ENCODE measurements around the gene WDR75.

Gene WDR75

DNA sequence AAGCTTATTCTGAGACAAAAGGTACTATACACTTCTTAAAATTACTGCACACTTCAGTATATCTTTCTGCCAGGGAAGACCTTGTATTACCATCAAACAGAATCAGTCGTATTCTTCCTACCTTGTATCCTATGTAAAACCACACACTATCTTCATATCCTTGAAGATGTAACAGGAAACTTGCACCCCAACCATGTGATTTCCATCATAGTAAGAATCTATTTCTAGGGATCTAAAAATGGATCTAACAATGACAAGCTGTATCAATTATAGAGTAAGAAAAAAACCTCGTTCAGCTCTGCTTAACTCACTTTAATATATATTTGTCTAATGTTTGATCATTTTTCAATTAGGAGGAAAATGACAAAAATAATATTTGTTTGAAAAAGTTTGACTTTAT, 60.2 kb downstream of the WDR75 start:
- no peak for DNase-seq

DNA sequence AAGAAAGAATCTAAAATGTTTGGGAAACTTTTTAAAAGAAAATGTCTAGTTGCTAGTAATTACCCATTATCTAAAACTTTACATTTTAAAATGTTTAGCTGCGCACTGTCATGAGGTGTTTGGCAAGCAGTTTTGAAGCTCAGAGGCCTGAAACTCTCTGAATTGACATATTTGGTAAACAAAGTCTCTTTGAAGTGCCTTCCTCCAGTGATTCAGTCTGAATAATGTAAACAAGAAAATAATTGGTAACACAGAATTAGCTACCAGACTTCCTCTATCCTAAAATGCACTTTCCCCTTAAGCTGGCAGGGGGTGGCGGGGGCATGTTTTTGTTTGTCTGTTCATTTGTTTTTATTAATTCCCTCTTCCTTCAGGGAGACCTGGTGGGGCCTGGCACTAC, 61.4 kb downstream of the WDR75 start:
- DNase-seq: no peak

DNA sequence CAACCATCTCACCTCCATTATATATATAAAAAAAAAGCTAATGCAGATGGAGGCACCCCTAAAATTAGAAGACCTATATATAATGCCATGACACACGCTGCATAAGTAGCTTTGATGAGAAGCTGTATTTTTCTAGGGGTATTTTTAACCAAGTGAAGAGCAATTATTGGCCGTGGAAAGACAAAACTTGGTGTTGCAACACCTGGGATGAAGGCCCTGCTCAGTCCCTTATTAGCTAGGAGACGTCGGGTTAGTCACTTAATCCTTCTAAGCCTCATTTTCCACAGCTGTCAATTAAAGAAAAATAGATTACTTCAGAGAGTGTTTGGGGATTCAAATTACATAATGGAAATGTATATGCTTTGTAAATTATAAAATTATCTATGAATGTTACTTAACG, 63.0 kb downstream of the WDR75 start:
- no peak for DNase-seq

DNA sequence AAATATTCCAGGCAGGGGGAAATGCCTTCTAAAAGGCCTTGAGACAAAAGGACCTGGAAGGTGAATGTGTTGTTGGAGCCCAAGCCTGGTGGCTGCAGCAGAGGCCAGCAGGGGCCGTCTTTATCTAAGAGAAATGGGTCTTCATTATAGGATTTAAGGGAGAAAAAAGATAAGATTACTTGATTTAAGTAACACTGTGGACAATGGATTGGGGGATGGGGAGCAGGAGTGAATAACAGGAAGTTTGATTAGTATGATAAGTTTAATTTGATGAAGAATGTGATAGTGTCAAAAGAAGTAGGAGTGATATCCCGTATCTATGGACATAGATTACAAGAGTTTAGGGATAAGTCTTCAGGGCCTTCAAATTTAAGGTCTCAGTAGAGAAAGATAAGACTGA, 64.2 kb downstream of the WDR75 start:
- no peak for DNase-seq

DNA sequence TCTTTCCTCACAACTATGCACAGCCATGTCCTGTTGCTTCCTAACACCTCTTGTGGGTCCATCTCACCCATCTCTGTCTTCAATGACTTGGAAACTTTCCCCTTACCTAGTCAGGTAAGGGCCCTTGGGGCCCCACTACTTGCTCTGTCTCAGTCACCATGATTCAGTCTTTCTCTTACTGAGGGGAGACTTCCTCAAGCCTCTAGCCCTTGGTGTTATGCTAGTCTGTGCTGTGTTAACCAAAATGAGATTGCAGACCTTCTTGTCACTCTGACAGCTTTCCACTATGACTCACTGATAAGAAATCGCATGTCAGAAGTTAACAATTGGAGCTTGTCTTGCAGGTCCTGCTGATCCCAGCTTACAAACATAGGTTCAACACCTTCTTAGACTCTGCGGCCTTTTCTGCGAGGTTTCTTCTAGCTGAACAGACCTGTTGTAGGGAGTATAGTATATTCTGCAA, 65.3 kb downstream of the WDR75 start:
- DNase-seq: peak in 1 of 2 donors; percentile 9

DNA sequence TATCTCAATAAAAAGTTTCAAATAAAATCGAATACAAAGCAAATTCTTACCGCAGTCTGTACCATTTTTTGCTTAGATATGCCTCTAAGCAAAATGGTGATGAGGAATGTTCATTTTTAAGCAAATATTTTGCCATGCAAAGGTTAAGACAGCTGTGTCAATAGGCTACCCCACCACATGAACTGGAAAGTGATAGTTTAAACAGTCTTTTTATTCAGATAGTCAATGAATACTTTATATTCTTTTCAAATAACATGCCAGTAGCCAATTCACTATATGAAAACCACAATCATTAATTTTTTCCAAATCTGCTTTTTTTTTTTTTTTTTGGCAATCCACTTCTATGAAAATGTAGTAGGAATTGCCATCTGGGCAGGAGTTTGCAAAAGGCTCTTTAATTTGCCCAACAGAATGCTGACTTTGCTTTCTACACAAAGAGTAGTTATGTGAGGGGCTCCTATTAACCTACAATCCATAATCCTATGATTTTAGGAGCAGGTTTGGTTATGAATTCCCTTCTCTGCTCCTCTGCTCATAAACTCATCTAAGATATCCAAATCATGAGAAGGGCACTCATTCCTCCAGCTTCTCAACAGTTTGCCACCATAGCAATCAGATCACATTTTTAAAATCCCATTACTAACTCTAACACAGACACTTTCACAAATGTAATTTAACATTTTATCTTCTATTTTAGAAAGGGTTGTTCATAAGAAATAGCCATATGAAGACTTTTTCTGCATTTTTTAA, 70.1 kb downstream of the WDR75 start:
- DNase-seq: no peak

DNA sequence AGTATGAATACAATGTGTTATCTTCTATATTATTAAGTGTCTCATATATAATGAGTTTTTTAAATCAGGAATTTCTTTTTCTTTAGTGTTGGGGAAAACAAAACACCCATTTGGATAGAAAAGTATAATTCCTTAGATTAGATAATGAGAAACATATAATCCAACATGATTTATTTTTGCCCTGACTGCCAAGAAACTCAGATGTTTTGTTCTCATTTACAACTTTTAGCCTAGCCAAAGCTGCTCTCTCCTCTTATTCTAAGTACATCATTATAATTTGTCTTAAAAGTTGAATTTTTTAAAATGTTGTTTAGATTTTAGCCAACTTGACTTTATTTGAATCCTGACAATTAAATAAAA, 70.7 kb downstream of the WDR75 start:
- no peak for DNase-seq

DNA sequence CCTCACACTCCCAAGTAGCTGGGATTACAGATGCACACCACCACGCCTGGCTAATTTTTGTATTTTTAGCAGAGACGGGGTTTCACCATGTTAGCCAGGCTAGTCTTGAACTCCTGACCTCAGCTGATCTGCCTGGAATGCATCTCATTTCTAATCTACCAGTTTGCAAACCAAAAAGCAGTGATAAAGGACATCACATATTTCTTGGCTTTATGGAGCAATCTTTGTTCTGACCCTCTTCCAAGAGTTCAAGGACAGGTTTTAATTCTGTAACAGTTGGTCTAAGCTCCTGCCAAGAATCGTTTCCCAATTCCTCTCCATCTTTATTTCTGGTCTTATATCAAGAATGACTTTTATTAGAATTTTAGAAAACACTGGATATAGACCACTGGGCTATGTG, 71.6 kb downstream of the WDR75 start:
- DNase-seq: no peak

DNA sequence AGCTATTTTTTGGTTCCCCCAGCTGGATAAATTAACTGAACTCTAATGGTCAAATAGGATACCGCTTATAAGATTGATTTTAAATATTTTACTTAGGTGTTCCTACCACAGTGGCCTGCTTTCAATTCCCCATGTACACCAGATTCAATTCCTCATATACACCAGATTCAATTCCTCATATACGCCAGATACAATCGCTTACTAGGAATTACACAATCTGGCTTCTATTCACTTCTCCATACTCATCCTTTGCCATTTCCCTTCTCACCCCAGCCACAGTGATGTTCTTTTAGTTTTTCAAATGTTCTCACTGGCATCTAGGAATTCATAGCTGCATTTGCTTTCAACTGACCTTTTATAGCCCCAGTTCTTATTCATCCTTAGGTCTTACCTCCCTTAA, 72.8 kb downstream of the WDR75 start:
- DNase-seq: no peak

DNA sequence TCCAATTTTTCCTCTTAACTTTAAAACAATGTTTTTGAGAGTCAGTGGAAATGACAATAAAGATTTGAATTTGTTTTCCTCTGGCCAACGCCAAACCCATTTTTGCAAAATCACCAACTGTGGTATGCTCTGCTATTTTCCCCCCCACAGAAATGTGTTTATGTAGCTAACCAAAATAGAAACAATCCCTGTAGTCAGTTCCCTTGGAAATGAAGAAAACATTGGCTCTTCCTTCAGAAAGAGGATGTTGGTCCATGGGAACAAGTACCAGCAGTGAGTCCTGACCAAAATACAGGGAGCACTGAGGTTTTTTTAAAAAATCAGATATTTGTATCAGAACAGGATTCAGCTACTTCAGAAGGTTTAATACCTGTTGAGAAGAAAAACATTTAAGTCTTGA, 74.0 kb downstream of the WDR75 start:
- DNase-seq: no peak

DNA sequence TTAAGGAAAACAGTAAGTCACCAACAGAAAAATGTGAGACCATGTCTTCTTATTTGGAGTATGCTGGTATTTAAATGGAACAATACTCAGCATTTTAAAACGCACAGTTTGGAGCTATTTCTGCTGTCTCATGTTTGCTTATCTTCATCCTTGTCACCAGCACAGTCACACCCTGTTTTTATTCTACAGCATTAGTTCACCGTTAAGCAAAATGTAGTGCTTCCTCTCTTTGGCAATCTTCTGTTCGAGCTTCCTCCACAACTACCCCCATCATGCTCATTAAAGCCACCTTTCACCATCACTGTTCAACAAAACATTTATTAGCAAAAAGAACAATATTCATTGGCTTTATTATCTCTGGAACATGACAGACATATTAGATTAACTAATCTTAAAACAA, 75.3 kb downstream of the WDR75 start:
- DNase-seq: no peak

DNA sequence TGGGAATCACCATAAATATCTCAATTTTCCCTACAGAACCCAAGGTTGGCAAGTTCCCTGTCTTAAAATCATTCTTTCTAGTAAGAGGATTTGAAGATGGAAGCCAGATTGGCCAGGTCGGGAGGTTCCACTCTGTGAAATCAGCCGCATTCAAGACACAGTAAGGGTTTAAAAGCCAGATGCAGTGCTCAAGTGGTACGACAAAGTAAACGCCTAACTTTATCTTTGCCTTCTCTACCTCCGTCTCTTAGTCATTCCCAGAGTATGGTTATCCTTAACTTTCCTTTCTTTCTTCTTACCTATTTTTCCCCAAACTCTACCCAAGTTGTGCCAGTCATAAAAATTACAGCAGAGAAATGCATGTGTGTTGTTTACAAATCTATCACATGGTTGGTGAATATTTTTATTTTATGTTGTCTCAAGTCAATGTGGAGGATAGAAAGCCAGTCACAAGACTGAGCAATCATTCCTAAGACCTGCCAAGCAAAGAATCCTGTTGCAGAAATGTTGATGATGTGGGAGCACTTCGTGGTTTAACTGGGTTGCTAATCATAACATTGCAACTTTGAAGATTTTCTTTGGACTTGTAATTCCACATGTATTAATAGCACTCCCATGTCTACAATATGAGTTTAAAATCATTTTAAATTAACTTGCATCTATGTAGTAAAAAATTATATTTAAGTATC, 76.7 kb downstream of the WDR75 start:
- DNase-seq: no peak

DNA sequence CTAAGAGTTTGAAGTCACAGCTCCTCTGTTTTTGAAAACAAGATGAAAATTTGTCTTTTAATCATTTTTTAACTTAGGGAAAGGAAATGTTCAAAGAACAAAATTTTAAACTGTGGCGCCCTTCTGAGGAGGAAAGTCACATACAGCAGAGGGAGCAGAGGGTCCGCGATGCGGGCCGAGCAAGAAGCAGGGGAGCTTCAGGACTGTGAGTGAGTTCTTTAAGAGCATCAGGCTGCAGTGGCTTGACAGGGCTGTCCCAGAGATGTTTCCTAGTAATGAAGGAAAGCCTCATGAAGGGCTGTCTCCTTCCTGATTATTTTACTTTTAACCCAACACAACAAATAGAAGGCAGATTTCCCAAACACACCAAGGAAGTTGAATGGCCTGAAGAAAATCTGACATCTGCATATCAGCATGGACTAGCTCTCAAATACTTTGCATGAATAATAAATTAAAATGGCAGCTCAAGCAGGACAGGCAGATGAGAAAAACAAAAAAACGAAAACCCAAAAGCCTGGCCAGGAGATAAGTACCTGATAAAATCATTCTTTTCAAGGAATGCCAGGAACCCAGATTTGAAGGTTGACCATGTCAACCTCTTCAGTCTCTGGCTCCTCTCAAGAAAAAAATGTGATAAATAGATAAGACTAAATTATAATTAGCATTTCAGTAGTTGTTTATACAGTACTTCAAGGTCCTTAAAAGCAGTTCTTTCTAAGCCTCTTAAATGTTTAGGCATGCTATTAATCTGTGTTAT, 78.5 kb downstream of the WDR75 start:
- DNase-seq: no peak

DNA sequence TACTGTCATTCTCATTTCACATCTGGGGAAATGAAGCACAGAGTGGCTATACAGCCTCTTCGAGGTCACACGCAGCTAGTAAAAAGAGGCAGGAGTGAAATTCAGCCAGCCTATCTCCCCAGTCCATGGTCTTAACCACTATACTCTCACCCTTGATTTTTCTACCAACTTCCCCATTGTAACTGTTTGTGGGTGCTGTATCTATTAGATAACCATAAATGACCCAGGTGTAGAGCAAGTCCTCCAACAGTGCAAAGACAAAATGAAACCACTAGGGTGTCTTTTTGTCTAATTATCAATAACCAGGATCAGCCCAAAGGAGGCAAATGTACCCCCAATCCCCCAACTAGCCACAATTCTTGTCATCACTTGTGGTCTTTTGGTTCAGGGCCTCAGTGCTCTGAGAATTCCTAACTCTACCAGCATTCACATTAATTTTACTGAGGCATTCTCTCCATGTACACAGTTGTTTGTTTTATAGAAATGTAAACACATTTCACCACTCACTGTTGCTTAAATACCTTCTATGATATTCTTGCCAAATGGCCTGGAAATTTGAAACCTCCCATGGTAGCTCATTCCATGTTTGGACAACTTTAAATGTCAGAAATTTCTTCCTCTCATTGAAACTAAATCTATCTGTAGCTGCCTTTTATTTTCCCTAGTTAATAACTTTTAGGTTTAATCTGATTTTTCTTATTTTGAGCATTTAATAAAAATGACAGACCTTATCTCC, 80.6 kb downstream of the WDR75 start:
- no peak for DNase-seq

DNA sequence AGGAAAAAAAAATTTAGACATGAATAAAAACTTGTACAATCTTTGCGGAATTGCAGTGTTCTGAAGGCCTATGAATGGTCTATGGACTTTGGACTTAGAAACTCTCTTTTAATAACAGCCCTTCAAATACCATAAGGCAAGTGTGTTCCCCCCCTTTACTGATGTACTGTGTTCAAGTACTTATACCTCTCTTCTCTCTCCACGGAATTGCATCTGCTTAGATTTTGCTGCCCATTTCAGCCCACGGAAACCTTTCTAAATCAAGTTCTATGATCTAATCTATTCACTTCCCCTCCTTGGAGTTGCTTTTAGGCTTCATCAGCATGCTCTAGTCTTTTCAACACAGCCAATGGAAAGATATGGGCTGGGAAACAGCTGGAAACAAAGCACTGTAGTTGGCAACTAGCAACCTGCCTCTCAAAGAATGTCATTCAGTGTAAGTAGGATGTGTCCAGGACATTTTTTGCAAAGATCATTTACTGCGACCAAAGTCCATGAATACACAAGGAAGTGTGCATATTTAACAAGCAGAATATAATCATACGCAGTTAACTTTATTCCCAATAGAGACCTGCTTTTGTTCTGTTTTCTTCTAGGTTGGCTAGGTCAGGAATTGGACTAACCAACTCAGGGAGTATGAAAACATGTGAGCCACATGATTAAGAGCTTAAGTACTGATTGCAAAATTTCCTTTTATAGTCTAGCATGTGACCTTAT, 81.3 kb downstream of the WDR75 start:
- DNase-seq: no peak

DNA sequence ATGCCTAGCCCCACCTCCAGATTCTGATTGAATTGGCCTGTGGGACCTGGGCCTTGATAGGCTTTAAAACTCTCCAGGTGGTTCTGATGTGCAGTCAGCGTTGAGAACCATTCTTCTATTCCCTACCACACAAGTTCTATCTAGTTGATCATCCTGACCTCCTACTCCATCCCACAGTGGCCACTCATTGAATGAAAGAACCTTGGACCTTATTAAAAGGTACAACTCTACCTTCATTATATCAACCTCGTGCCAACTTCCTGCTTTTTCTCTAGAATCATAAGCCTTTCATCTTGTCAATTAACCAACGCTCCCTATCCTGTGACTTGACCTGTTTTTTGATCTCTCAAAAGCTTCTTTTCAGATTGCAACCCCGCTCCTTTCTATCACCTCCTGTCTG, 83.5 kb downstream of the WDR75 start:
- no peak for DNase-seq

All from stimulated activated CD4-positive, alpha-beta T cell treated with anti-CD3 and anti-CD28 coated beads, Interleukin-2, amount 100 ng/mL, for 24 hours (primary cell).